HuH-7.5 (cell line): ENCODE results near the gene FGD4.
"Not testable (repeated sequence)": the region's sequence is repeated elsewhere in the genome, so short reads cannot be mapped to it uniquely, and the experiment has no call there.

ENCODE experiments used
- DNase-seq: peaks from one replicate; pipeline ENCODE4 v3.0.0; 2011; ENCODE audit warnings: low spot score

The FGD4 gene

DNA sequence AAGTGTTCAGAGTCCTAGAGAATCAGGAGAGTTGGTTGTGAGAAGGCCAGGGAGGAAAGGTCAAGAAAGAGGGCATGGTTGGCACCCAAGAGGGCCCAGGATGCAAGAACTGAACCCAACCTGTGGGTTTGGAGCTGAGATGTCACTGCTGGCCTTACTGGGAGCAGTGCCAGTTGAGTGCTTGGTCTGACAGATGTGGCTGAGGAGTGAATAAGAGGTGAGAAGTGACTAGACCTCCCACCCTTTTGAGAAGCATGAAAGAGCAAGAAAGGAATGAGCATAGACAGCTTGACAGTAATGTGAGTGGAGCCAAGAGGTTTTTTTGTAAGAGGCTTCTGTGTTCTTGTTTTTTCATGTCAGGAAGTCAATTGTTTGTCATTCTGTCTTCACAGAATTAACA, 95.3 kb downstream of the FGD4 start:
- DNase-seq = no peak

GRCh38 chr12:32496946-32497345, 97.6 kb downstream of the FGD4 start:
- DNase-seq = no peak

GRCh38 chr12:32497864-32498263, 98.5 kb downstream of the FGD4 start:
- no peak for DNase-seq

DNA sequence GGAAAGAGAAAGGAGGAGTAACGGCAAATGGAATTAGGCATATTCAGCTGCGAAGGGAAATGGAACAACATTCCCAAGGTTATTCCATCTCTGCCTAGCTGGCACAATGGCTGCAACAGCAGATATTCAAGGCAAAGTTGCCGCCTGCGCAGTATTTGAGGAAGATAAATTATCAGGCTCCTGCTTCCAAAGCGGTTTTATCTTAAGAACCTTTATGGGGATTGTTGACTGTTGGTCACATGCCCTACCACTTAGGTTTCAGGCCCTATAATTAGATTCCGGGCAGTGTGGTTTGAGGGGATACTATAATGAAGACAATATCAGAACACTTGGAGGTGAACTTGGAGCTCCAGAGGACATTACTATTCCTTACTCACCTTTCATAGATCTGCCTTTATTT, 99.7 kb downstream of the FGD4 start:
- DNase-seq = no peak

DNA sequence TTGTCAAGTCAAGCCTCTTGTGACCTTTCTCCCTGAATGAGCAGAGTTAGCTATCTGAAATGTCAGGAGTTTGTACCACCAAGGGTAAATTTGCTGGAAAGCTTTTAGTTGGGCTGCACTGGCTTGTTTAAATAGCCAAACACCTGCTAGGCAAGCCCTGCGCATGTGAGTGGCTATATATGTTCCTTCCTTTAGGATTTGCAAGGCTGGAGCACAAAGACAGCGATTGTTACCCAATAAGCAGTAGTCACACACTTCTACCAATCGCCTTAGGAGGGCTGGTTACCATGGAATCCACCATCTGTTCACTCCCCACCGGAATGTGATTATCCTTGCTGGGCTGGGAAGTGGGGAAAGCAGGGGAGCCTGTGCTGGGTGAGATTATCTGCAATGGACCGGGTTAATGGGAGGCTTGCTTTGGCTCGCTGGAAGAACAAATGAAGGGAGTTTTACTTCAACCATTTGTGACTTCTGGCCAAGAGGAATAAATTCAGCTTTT, 102.5 kb downstream of the FGD4 start:
- DNase-seq = peak; percentile 57

GRCh38 chr12:32502693-32503502, 103.5 kb downstream of the FGD4 start:
- DNase-seq = no peak

GRCh38 chr12:32503730-32504129, 104.4 kb downstream of the FGD4 start:
- no peak for DNase-seq

DNA sequence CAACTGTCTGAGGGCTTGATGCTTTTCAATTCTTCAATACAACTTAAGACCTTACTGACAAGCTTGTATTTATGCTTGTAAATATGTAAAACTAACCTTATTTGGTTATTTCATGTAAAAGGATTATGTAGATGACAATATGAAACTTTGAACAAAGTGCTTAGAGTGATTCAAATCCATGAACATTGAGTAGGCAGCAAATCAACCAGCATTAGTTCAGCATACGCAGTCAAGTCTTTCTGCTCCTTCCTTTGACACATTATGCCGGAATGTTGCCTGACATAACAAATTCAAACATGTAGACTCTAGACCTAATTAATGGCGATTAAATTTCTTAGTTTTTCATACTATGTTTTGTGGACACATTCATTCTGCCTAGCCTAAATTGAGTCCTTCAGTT, 105.2 kb downstream of the FGD4 start:
- DNase-seq = no peak

DNA sequence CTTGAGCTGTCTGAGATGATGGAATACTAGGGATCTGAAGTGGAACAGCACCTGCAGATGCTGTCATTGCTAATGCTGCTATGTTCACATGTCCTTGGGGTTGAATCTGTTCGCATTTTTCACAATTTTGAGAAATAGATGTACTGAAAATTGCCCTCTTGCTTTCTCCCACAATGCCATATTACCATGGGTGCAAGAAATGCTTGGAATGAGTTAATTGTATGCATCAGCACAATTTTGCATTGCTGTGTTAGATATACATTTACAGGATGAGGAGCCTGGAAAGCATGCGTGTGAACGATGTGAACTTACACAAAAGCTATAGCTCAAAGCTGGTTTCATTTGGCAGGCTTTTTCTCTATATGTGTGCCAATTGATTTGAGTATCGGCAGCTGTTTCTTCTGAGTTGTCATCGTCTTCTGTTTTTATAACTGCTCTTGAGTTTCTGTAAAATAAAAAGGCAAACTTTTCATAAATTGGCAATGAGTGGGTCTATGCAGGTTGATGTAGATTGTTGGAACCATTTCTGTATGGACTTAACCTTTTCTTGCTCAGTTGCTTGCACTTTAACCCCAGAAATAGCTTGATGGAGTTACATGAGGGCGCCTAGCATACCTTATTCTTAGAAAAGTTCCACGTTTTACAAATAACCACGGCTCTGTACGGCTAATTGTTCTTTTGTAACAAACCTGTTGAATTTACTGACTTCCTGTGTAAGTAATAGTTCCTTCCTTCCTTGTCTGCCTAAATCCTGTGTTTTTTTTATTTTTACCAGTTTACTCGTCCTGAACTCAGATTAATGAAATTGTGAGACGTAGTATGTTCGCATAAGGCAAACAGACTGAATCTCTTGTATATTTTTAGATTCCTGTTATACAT, 105.9 kb downstream of the FGD4 start:
- no peak for DNase-seq

- DNase-seq = not testable (repeated sequence)
Observed at GRCh38 chr12:32507096-32507941, 108.0 kb downstream of the FGD4 start.

DNA sequence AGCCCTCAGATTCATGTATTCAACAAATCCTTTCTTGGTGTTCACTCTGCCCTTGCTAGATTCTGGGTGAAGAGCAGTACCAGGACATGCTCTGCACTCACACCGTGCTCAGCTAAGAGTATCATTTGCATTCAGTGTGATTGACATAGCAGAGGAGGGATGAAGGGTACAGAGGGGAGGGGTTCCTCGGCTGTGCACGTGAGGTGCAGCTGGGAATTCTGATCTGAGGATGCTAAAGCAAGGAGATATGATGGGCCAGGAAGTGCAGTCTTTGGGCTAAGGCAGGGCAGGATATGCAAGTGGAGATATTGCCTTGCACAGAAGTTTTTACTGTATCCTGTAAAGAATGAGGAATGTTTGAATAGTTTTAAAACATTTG, 108.6 kb downstream of the FGD4 start:
- no peak for DNase-seq

DNA sequence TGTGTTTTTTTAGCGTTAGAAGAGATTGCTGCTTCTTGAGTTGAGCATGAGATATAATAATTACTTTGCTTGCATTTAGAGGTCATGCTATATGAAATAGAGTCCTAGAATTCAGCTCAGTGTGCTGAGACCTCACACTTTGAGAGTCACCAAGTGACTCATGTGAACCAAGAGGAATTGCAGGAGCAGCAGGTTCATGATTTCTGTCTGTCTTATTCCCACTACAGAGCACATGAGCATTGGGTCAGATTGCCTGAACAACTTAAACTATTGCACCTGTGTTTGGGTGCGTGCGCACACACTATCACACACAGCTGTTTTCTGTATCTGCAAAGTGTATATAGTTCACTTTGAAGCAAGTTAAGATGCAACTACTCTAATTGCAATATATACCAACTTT, 109.3 kb downstream of the FGD4 start:
- no peak for DNase-seq

DNA sequence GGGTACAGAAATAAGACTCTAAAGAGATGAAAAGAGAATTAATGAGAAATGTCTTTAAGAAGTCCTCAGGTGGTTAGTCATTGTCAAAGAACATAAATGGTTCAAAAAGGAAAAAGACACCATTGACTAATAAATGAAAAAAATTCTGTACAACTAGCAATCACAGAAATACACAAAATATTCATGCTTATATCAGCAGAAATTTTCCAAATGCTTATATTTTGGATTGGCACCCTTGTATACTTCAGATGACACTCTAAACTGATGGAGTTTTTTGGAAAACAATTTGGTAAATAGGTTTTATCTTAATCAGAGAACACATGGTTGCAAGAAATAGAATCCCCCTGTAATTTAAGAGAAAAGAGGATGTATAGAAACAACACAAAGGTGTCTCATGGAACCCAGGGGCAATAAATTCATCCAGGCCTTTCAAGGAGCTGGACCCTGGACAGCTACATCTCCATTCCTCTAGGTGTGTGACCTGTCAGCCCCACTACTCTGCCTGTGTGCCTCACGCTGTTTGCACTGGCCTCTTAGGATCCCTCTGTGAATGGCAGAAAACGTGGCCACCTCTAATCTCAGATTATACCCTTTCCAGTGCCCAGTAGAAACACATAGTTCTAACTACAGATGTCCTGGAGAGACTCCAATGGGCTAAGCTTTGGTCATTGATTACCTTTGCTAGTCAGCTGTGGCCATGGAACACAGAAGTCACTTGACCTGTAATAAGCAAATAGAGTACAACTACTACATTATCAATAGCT, 110.2 kb downstream of the FGD4 start:
- no peak for DNase-seq

DNA sequence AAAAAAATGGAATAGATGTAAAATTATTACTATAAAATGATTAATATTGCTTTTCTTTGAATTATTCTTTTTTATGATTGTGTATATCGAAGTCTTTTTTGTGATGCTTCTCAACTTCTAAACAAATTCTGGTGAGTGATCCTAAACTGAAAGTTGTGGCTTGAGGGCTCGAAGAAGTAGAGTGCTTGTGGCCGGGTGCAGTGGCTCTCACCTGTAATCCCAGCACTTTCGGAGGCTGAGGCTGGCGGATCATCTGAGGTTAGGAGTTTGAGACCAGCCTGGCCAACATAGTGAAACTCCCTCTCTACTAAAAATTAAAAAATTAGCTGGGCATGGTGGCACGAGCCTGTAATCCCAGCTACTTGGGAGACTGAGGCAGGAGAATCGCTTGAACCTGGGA, 112.6 kb downstream of the FGD4 start:
- not testable (repeated sequence) for DNase-seq

- DNase-seq = no peak
Observed at GRCh38 chr12:32512379-32512778, 113.0 kb downstream of the FGD4 start.

DNA sequence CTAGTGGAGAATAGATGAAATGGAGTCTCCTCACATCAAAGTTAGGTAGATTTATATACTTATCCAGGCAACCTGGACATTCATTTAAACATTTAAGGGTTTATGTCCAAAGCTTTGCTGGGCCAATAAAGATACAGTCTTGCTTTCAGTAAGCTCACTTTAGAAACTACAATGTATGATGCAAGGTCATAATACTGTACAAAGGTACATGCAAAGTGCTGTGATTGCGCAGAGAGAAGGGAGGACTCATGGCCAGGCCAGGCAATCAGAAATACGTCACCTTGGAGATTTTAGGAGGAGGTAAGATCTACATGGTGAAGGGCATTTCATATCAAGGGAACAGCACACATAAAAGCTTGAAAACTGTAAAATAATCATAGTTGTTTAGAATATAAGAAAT, 113.6 kb downstream of the FGD4 start:
- no peak for DNase-seq

DNA sequence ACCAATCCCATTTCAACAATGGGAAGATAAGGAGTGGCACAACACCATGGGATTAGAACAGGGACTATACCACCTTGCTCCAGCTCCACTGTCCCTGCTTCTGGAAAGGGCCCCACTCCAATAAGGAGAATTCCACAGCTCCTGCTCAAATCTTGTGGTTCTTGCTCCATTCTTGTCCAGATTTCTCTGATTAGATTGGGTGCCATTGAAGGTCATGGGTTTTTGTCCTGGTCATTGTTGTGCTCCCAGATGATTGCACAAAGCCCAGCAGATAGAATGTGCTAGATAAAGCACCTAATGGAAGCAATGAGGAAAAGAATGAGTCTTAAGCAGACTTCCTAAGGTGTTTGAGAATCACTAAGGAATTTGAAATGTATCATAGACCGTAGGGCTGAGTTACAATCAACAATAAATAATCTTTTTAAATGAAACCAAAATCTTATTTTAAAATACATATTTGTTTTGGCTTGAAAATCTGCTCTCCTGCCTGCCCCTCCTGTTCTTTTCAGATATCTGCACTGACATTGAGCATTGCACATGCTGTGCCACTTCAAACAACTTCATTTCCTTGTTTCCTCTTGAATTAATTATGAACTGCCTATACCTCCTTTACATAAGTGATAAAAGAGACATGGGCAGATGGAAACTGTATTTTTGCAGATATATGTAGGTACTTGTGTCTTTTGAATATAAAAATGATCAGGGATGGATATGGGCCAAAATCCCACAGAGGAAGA, 115.9 kb downstream of the FGD4 start:
- no peak for DNase-seq

- no peak for DNase-seq
Observed at GRCh38 chr12:32516230-32516629, 116.9 kb downstream of the FGD4 start.

GRCh38 chr12:32517966-32518365, 118.6 kb downstream of the FGD4 start:
- DNase-seq = no peak

DNA sequence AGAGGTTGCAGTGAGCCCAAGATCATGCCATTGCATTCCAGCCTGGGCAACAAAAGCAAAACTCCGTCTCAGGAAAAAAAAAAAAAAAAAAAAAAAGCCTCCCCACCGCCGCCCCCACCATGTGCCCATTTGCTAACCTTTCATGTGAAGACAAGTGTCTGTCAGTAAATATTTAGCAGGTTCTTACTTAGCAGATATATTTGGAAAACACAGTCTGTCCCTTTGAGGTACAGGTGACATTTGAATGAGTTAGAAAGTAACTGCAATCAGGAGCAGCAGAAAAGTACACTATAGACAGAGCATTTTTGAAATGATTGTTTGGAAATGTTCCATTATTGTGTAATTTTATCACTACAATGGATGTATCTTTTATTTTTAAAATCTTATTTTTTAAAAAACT, 119.7 kb downstream of the FGD4 start:
- no peak for DNase-seq
